HG02938 (cell line): ENCODE data around the gene ELOA.
"Not testable (repeated sequence)": the region's sequence is repeated elsewhere in the genome, so short reads cannot be mapped to it uniquely, and the experiment has no call there.

ENCODE experiments used
- ATAC-seq: cut with Tn5 transposase; IDR thresholded peaks from one replicate; pipeline ENCODE4 v1.9.1; 2021; ENCODE audit warnings: mild to moderate bottlenecking, moderate library complexity; ENCODE audit not compliant: unreplicated experiment

The ELOA gene

DNA sequence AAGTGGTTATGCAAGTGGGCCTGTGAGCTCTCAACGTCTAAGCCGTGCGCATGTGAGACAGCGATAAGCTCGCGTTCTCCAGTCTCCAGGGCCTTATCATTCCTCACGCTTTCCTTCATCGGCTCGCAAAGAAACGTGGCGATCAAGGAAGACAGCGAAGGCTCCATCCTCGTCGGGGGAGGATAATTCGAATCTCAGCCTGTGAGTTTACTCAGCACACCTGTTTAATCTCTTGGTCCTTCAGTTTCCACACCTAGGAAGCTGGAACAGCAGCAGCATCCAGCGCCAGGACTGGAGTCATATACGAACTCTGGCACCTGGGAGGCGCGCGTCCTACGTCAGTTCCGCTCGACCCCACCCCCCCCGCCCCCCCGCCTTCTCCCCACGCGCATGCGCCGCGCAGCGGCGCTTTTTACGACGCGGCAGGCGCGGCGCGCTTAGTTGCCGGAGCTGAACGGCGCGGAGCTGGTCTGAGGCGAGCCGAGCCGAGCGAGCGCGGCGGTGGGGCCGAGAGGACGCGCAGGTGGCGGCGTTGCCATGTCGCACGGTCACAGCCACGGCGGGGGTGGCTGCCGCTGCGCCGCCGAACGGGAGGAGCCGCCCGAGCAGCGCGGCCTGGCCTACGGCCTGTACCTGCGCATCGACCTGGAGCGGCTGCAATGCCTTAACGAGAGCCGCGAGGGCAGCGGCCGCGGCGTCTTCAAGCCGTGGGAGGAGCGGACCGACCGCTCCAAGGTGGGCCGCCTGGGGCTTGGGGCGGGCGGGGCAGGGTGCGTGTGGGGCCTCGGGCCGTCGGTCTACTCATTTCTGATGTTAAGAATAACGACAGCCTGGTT lies 34.9 kb downstream of the ELOA start, which contains the start of gene PITHD1:
PITHD1 (plus strand) TSS at position 440 of the 836 bp plus-strand sequence; CDS start at position 538, 98 bp downstream.
- ATAC-seq = peak; percentile 60

DNA sequence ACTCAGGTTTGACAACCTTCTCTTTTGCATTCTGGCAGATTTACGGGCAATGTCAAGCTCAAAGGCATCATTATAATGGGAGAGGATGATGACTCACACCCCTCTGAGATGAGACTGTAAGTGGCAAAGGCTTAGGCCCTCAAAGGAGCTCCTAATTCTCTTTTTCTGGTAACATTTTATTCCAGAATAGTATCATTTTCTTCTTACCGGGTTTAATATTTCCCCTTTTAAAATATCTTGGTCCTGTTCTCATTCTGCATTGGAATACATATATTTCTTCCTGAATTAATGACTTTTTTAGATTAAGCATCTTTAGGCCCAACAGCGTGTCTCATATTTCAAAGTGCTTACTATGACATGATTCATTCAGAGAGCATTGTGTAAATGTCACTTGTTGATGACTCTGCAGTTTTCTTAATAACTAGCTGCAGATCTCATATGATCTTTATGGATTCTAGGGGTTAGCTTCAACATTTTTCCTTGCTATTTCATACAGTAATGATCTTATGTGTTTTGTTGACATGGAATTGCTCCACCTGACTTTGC lies 36.6 kb downstream of the ELOA start:
- ATAC-seq = no peak

DNA sequence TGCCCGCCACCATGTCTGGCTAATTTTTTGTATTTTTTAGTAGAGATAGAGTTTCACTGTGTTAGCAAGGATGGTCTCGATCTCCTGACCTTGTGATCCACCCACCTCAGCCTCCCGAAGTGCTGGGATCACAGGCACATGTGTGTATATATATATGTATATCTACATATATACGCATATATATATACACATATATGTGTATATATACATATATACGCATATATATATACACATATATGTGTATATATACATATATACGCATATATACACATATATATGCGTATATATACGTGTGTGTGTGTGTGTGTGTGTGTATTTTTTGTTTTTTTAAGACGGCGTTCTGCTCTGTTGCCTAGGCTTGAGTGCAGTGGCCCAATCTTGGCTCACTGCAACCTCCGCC lies 39.9 kb downstream of the ELOA start:
- not testable (repeated sequence) for ATAC-seq

DNA sequence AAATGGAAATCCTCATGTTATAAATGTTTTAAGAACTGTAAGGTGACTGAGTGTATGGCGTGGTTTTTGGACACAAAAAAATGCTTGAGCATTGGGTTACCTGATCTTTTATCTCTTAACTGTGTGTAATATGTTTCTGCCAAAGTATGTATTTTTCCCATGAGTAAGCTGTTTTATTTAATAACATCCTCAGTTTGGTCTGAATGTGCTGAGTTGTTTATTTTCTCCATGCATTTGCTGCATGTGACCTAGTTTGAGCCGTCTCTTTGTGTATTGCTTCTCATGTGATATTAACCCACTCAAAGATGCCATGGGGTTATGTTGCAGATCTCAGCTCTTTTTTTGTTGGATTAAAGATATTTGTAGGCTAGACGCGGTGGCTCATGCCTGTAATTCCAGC lies 41.6 kb downstream of the ELOA start:
- no peak for ATAC-seq

DNA sequence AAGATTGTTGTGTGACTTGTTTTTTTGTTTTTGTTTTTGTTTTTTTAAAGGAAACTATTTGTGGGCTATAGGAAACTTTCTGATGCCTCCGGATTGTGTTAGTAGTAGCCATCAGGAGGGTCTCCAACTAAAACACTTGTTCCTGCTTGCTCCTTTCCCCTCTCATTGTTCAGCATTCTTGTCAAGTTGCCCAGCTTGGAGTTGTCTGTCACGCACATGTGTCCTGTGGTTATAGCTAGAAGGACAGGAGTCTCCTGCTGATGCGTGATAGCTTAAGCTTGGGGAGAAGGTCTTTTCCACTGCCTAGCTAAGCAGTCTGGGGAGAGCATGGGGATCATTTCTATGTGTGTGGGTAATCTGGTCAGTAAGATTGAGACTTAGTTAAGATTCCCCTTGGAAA lies 44.4 kb downstream of the ELOA start:
- ATAC-seq = no peak

DNA sequence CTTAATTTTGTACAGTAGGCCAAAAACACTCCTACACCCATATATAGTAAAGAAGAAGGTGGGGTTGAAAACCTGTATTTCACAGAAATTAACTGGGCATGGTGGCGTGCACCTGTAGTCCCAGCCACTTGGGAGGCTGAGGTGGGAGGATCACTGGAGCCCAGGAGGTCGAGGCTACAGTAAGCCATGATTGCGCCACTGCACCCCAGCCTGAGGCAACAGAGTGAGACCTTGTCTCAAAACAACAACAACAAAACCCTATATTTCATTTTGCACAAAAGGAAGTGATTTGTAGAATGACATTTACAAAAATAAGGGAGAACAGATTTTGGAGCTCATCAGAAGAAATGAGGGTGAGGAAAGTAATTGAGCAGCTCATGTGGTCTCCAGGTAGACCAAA lies 45.4 kb downstream of the ELOA start:
- ATAC-seq = no peak

DNA sequence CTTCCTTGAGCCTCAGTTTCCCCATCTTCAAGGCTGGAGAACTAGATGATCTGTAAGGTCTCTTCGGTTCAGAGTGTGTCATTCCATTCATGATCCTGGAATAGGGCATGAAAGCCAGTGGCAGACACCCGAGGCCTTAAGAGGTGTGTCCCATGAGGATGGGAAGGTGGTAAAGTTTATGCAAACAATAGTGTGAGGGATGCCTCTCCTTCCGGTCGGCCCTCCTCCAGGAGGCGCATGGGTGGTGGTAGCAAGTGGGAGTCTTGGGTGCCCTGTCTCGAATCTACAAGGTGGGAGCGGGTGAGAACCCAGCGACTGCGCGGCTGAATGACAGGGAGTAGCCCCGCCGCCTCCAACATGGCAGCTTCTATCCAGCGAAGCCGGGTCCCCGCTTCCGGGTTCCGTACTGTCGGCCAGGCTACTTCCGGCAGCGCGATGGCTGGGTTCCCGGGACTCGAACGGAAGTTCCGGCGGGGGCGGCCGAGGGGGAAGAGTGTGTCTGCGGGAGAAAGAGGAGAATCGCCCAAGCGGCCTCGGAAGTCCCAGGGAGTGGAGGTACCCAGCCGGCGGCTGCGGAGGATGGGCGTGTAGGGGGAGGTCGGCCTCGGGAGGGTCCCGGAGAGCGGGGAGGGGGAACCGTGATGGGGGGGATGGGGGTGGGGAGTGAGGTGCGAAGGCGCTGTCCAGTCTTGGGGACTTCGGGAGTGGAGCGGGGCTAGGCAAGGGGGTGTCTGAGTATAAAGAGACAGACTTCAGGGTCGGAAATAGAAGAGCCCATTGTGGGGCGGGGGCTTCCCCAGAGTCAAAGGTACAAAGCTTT lies 47.6 kb downstream of the ELOA start, which contains the start of gene LYPLA2:
LYPLA2 (plus strand) TSS at position 450 of the 820 bp plus-strand sequence. CDS start 1,538 bp downstream, outside the sequence.
- ATAC-seq = peak; percentile 76

DNA sequence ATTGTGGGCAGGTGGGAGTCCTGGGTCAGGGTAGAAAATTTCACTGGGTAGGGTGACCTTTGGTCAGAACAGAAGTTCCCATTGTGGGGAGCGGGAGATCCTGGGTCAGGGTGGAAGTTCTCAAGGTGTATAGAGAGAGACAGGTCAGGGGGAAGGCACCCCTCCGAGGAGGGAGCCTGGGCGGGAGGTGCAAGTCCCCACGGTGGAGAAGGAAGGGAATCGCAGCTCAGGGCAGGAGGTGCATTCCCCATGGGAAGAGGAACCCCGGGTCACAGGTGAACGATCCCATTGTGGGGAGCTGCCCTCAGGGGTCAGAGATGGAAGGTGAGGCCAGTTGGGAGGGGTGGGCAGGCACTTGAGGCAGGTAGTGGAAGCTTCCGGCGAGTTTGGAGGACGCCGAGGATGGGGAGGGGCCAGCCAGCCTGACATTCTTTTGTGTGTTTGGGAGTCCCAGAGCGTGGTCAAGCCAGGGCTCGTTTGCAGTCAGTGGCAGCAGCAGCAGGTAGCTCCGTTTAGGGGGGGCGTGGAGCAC lies 48.3 kb downstream of the ELOA start:
- ATAC-seq = no peak

DNA sequence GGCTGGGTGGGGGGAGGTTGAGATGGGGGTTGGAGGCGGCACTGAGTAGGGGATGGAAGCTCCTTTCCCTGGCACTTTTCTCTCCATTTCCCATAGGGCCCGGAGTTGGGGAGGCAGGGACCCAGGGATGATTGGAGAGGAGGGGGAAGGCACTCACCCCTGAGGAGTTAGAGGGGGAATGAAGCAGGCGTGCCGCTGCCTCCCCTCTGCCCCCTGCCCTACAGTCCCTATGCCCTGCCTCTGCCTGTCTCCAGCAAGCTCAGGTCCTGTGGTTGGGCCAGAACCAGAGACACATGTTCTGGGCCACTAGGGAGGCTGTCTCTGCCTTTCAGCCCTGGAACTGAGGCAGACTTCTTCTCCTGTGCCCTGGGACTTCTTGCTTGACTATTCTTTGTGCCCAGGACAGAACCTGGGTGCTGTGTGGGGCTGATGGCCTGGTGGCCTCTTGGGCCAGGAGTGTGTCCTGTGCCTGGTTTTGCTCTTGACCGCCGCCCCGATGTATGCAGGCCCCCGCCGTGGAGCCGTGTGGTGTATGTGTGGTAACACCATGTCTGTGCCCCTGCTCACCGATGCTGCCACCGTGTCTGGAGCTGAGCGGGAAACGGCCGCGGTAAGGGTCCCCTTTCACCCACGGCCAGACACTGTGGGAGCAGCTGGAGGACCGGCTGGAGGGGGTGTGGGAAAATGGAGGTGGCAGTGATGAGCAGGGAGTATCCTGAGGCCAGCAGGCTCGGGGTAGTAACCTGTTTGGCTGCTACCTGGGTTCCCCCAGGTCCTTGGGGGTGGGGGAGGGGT lies 49.1 kb downstream of the ELOA start:
- no peak for ATAC-seq

DNA sequence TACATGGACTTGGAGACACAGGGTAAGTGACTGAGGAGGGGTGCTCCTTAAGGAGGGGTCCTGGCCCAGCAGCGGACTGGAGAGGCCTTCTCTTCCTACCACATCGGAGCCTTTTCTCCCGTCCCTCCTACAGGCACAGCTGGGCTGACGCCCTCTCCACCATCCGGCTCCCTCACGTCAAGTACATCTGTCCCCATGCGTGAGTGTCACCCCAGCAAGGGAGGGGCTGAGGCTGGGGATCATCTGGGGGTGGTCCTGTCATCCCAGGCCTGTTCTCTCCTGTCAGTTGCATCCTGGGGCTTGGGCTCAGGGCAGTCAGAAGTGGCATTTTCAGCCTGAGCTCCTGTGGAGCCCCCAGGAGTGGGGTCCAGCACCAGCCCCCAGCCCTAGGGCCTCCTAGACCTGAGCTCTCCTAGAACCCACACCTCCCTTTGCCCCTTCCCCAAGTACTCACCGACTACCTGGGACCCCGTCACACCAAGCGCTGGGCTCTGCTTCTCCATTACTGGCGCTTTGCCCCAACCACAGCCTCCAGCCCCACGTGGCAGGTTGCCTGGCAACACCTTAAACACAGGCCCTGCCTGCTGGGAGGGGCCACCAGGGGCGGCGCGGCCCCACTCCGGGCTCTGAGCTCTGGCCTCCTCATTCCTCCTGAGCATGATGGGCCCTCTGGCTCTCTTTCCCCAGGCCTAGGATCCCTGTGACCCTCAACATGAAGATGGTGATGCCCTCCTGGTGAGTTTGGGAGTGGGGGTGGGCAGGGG lies 49.9 kb downstream of the ELOA start:
- ATAC-seq = no peak

DNA sequence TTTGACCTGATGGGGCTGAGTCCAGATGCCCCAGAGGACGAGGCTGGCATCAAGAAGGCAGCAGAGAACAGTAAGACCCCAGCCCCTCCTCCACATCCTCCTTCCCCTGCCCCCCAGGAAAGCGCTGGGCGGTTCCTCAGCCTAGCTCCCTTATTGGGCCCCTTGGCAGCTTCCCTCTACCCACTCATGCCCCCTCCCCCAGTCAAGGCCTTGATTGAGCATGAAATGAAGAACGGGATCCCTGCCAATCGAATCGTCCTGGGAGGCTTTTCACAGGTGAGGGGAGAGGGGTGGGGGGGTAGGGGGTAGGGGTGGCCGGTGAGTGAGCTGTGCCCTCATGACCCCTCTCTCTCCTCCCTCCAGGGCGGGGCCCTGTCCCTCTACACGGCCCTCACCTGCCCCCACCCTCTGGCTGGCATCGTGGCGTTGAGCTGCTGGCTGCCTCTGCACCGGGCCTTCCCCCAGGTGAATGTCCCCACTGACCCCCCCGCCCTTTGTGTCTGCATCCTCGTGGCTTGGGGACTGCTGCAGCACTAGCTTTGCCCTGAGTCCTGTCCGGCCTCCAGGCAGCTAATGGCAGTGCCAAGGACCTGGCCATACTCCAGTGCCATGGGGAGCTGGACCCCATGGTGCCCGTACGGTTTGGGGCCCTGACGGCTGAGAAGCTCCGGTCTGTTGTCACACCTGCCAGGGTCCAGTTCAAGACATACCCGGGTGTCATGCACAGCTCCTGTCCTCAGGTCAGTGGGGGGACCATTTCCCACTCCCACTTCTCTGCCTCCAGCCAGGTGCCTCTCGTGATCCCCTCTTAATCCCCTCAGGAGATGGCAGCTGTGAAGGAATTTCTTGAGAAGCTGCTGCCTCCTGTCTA lies 50.8 kb downstream of the ELOA start:
- no peak for ATAC-seq

DNA sequence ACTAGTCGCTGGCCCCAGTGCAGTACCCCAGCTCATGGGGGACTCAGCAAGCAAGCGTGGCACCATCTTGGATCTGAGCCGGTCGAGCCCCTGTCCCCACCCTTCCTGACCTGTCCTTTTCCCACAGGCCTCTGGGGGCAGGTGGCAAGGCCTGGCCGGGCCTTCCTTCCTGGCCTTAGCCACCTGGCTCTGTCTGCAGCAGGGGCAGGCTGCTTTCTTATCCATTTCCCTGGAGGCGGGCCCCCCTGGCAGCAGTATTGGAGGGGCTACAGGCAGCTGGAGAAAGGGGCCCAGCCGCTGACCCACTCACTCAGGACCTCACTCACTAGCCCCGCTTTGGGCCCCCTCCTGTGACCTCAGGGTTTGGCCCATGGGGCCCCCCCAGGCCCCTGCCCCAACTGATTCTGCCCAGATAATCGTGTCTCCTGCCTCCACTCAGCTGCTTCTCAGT lies 51.5 kb downstream of the ELOA start:
- not testable (repeated sequence) for ATAC-seq

DNA sequence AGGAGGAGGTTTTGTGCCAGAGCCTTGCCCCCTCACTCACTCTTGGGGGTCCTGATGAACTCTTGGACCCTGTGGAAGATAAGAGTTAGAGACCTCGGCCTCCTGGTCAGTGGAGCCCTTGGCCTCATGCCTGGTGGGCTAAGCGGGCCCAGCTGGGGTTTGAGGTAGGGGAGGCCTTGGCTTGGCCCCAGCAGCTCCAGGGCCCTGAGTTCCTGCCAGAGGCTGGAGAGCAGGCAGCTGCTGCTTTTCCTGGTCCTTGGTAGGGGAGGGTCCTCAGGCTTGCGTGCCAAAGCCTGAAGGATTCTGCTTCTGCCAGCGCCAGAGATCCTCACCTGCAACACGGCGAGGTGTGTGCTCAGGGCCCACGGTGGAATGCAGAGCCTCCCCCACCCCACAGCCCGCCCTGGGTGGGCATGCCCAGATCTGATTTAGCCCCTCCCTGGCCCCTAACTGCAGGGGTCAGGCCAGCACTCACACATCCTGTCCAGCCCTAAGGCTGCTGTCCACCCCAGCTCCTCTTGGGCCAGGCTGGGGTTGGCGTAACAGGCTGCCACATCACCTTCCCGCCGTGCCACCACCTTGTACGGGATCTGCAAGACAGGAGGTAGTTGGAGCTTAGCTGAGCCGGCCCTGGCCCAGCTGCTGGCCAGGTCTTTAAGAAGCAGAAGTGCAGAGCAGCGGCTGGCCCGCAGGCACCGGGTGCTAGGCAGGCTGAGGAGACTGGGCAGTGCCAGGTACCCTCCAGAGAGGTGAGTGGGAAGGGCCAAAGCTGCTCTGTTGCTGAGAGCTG lies 52.6 kb downstream of the ELOA start:
- ATAC-seq = no peak

DNA sequence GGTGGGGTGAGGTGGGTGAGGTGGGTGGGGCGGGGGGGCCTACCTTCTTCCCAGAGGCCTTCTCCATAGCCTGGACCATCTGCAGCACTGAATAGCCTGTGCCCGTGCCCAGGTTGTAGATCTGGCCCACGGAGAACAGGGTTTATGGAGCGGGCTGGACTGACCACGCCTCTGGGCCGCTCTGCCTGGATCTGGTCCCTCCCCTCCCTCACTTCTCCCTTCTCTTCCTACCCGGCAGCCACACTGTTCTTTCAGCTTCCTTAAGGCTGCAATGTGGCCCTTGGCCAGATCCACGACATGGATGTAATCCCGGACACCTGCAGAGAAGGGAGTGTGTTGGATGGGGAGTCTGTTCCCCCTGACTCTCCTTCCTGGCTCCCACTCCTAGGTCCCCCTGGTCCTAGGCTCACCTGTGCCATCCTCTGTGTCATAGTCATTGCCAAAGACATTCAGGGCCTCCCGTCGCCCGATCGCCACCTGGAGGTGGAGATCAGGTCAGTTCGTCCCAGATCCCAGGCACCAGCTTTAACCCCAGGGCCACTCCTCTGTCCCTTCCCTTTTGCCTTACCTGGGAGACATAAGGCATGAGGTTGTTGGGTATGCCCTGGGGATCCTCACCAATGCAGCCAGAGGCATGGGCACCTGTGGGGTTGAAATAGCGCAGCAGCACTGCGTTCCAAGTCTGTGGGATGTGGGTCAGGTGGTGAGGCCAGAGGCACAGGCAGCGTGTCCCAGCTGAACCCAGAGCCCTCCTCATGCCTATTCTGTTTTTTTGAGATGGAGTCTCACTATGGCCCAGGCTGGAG lies 53.4 kb downstream of the ELOA start:
- no peak for ATAC-seq

DNA sequence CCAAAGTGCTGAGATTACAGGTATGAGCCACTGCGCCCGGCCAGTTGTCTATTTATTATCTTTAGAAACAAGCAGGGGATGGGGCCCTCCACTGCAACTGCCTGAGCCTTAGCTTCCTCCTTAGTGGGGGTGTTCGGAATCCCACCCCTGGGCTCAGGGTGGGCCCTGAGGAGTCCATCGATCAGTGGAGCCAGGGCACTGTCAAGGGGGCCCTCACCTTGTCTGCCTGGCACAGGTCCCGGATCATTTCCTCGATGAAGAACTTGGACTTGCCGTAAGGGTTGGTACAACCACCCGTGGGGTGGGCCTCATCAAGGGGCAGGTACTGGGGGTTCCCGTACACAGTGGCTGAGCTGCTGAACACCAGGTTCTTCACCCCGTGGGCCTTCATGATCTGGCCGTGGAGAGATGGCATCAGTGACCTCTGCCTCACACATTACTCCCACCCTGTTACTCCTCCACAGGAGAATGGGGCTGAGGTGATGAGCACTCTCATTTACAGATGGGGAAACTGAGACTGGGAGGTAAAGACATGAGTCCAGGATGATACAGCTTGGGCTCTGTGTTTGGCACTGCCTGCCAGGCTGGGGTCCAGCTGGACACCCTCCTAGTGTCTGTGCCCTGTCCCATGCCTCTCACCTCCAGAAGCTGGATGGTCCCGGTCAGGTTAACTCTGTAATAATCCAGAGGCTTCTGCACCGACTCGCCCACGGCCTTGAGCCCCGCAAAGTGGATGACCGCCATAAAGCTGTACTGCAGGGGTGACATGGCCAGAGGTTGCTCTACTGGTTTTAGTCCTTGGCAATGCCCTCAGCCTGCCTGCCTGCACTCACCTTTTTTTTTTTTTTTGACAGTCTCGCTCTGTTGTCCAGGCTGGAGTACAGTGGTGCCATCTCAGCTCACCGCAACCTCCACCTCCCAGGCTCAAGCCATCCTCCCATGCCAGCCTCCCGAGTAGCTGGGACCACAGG lies 54.5 kb downstream of the ELOA start:
- ATAC-seq = no peak

DNA sequence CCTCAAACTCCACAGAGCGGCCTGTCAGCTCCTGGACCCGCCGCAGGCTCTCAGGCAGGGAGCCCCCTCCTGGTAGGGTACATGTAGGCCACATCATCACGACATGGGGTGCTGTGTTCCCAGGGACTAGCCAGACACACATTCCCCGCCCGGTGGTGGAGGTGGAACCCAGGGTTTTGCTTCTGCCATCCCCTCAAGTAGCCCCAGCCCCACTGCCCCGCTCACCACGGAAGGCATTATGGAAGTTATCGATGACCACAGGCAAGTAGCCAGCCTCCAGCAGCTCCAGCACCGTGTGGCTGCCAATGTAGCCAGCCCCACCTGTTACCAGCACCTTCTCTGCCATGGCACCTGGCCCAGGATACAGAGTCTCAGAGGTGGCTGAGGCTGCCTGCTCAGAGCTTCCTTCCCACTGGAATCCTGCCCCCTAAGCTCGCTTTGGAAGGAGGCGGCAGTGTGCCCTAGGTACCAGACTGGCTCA lies 55.4 kb downstream of the ELOA start:
- ATAC-seq = no peak
